NB4 (cell line): ENCODE data around the gene GAPVD1.

Experiments used
- MYC ChIP-seq: IDR thresholded peaks from 2 replicates; pipeline ENCODE4 v1.6.1; 2011; ENCODE audit warnings: low read depth, low read length
- POLR2A ChIP-seq: IDR thresholded peaks from 2 replicates; pipeline ENCODE4 v1.6.1; 2011; ENCODE audit warnings: mild to moderate bottlenecking; ENCODE audit not compliant: insufficient read length; ENCODE audit errors: extremely low read depth
- TF ChIP-seq, protein P1 (sequence below): IDR thresholded peaks from one replicate; pipeline ENCODE4 v1.5.1; 2012; ENCODE audit warnings: low read depth, low read length
- TF ChIP-seq, protein P2 (sequence below): IDR thresholded peaks from 2 replicates; pipeline ENCODE4 v1.6.1; 2011; ENCODE audit warnings: low read depth, low read length

DNA sequence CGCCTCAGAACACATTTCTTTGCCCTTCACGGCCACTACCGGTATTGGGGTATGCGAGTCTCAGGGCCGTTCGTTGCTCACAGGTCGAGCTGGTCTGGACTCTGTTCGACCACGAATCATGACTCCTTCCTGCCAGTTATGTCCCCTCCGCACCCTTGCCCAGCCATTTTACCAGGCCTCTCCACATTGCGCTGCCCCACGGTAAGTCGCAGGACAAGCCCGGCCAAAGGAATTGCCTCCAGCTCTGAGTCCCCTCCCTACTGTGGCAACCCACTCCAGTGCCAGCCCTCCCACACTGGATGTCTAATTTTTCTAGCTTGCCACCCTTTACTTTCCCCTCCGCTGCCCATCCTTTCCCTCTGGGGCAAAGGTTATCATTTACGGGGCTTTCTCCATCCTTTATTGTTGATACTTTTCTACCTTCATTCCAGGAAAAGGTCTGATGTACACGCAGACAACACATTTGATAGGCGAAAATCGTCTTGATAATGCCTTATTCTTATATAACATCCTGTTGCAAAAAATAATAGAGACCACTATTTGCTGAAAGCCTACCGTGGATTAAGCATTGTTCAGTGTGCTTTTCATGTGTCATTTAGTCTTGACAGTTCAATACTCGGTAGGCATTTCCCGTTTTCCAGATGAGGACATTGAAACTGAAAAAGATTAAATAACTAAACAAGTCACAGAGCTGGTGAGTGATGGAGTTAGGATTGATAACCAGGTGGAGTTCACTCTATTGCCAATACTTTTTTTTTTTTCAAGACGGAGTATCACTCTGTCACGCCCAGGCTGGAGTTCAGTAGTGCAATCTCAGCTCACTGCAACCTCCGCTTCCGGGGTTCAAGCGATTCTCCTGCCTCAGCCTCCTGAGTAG is 19.5 kb upstream of the GAPVD1 start:
- TF ChIP-seq, protein P1, sequence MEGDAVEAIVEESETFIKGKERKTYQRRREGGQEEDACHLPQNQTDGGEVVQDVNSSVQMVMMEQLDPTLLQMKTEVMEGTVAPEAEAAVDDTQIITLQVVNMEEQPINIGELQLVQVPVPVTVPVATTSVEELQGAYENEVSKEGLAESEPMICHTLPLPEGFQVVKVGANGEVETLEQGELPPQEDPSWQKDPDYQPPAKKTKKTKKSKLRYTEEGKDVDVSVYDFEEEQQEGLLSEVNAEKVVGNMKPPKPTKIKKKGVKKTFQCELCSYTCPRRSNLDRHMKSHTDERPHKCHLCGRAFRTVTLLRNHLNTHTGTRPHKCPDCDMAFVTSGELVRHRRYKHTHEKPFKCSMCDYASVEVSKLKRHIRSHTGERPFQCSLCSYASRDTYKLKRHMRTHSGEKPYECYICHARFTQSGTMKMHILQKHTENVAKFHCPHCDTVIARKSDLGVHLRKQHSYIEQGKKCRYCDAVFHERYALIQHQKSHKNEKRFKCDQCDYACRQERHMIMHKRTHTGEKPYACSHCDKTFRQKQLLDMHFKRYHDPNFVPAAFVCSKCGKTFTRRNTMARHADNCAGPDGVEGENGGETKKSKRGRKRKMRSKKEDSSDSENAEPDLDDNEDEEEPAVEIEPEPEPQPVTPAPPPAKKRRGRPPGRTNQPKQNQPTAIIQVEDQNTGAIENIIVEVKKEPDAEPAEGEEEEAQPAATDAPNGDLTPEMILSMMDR = no peak
- TF ChIP-seq POLR2A = no peak
- TF ChIP-seq, protein P2, sequence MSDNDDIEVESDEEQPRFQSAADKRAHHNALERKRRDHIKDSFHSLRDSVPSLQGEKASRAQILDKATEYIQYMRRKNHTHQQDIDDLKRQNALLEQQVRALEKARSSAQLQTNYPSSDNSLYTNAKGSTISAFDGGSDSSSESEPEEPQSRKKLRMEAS = no peak
- TF ChIP-seq MYC = no peak
